SK-N-SH (cell line): ENCODE measurements around the gene CEP250. TPM values are rescaled to one million over a fixed set of nuclear protein-coding genes. Genes with fewer than 3 reads are reported as not detected.

Experiments used
- CTCF ChIA-PET: fragments of 300-600, 350-600 bp; formaldehyde crosslinking; extraction: SDS; loops from one replicate; lab custom pipeline; 2021; lab: Yijun Ruan, JAX
- POLR2A ChIA-PET: fragments of 350-600 bp; sonication (Branson Sonifier 250); formaldehyde crosslinking; extraction: SDS; loops from one replicate; lab custom pipeline; 2020; ENCODE audit warnings: antibody characterized with exemption, inconsistent platforms; lab: Yijun Ruan, JAX
- DNase-seq: peaks from one replicate; pipeline ENCODE4 v3.0.0; 2012
- H2AFZ ChIP-seq: fragments of 200-600 bp; sonication (generic); 2 replicates; pipeline ENCODE4 v1.8.1; 2016; ENCODE audit warnings: antibody characterized with exemption, mild to moderate bottlenecking, low read depth
- H3F3A ChIP-seq: fragments of 200-600 bp; sonication (generic); replicated peaks from 2 replicates; pipeline ENCODE3; 2016; ENCODE audit warnings: antibody characterized with exemption, mild to moderate bottlenecking; ENCODE audit not compliant: insufficient read depth
- H3K27ac ChIP-seq, 2 experiments: fragments of 200-500 bp in 1 of 2; fragments of 200-600 bp in 1 of 2; sonication (Bioruptor generic) in 1 of 2; sonication (generic), shearing (Covaris generic) in 1 of 2; 2 replicates each; pipeline versions ENCODE4 v1.5.1 to v1.6.1; 2014 to 2016; ENCODE audit warnings: low read depth in 2 of 2, inconsistent platforms in 1 of 2, low read length in 1 of 2, mild to moderate bottlenecking in 1 of 2, mixed read lengths in 1 of 2
- H3K27me3 ChIP-seq: fragments of 200-600 bp; sonication (generic), shearing (Covaris generic); 2 replicates; pipeline ENCODE4 v1.6.1; 2016; ENCODE audit warnings: mixed run types; ENCODE audit not compliant: insufficient read depth
- H3K36me3 ChIP-seq, 2 experiments: fragments of 200-500 bp in 1 of 2; fragments of 200-600 bp in 1 of 2; sonication (Bioruptor generic) in 1 of 2; sonication (generic) in 1 of 2; replicated peaks in 1 of 2; 2 replicates each; pipeline versions ENCODE3 to v1.5.1; 2014 to 2016; ENCODE audit warnings: low read length in 1 of 2, mild to moderate bottlenecking in 1 of 2; ENCODE audit not compliant: insufficient read depth in 2 of 2, control insufficient read depth in 1 of 2
- H3K4me1 ChIP-seq, 2 experiments: fragments of 200-500 bp in 1 of 2; fragments of 200-600 bp in 1 of 2; sonication (Bioruptor generic) in 1 of 2; sonication (generic), shearing (Covaris generic) in 1 of 2; 2 replicates each; pipeline versions ENCODE4 v1.5.1 to v1.6.1; 2014 to 2016; ENCODE audit warnings: low read depth in 1 of 2, low read length in 1 of 2, mixed run types in 1 of 2; ENCODE audit not compliant: insufficient read depth in 2 of 2, control insufficient read depth in 1 of 2
- H3K4me2 ChIP-seq: fragments of 200-600 bp; sonication (generic), shearing (Covaris generic); 2 replicates; pipeline ENCODE4 v1.6.1; 2017; ENCODE audit warnings: mixed run types
- H3K4me3 ChIP-seq, 2 experiments: fragments of 200-500 bp in 1 of 2; fragments of 200-600 bp in 1 of 2; sonication (Bioruptor generic) in 1 of 2; sonication (generic), shearing (Covaris generic) in 1 of 2; 2 replicates each; pipeline versions ENCODE4 v1.5.1 to v1.8.1; 2014 to 2016; ENCODE audit warnings: low read depth in 2 of 2, inconsistent platforms in 1 of 2, low read length in 1 of 2, mild to moderate bottlenecking in 1 of 2, mixed read lengths in 1 of 2, moderate library complexity in 1 of 2
- H3K79me2 ChIP-seq: fragments of 200-600 bp; sonication (generic); 2 replicates; pipeline ENCODE4 v1.8.1; 2017; ENCODE audit warnings: mild to moderate bottlenecking; ENCODE audit not compliant: insufficient read depth
- H3K9ac ChIP-seq: fragments of 200-600 bp; sonication (generic); 2 replicates; pipeline ENCODE4 v1.6.1; 2017; ENCODE audit warnings: mixed run types
- H3K9me2 ChIP-seq: fragments of 200-600 bp; sonication (generic); 2 replicates; pipeline ENCODE4 v1.6.1; 2017; ENCODE audit warnings: mixed run types
- H3K9me3 ChIP-seq: fragments of 200-600 bp; sonication (generic); 2 replicates; pipeline ENCODE4 v1.6.1; 2017; ENCODE audit warnings: mixed run types, mild to moderate bottlenecking, moderate library complexity
- H4K20me1 ChIP-seq: fragments of 200-600 bp; sonication (generic); 2 replicates; pipeline ENCODE4 v1.6.1; 2017; ENCODE audit warnings: mild to moderate bottlenecking, mixed run types; ENCODE audit not compliant: insufficient read depth
- EP300 ChIP-seq, 2 experiments: IDR thresholded peaks; 2 replicates each; pipeline versions ENCODE4 v1.4.0 to v1.6.1; 2012; ENCODE audit warnings: borderline replicate concordance in 1 of 2, low read depth in 1 of 2, low read length in 1 of 2
- FOXJ3 ChIP-seq: sonication (generic); formaldehyde crosslinking; IDR thresholded peaks from 2 replicates; pipeline ENCODE4 v1.5.1; 2020; ENCODE audit warnings: mild to moderate bottlenecking, missing genetic modification reagents
- GABPA ChIP-seq: IDR thresholded peaks from 2 replicates; pipeline ENCODE4 v1.4.0; 2012; ENCODE audit warnings: low read depth, mild to moderate bottlenecking
- JUND ChIP-seq: IDR thresholded peaks from 2 replicates; pipeline ENCODE4 v1.4.0; 2012
- NFIC ChIP-seq: IDR thresholded peaks from 2 replicates; pipeline ENCODE4 v1.4.0; 2012; ENCODE audit warnings: borderline replicate concordance
- POLR2AphosphoS5 ChIP-seq: IDR thresholded peaks from 2 replicates; pipeline ENCODE4 v1.6.1; 2012; ENCODE audit warnings: low read depth, low read length
- RAD21 ChIP-seq: IDR thresholded peaks from 2 replicates; pipeline ENCODE4 v1.6.1; 2012; ENCODE audit warnings: mild to moderate bottlenecking, low read length
- RCOR1 ChIP-seq: fragments of 150-350 bp; IDR thresholded peaks from 2 replicates; pipeline ENCODE4 v1.6.1; 2017; ENCODE audit warnings: antibody characterized with exemption, low read length
- RFX5 ChIP-seq: IDR thresholded peaks from 2 replicates; pipeline ENCODE4 v1.6.1; 2012; ENCODE audit warnings: mild to moderate bottlenecking, improper control_type of control experiment, low read length
- RXRA ChIP-seq: IDR thresholded peaks from 2 replicates; pipeline ENCODE4 v1.4.0; 2012; ENCODE audit warnings: low read depth, mild to moderate bottlenecking, borderline replicate concordance
- SMC3 ChIP-seq: IDR thresholded peaks from 2 replicates; pipeline ENCODE4 v1.6.1; 2012; ENCODE audit warnings: low read depth, low read length, improper control_type of control experiment
- TAF1 ChIP-seq: IDR thresholded peaks from 2 replicates; pipeline ENCODE4 v1.6.1; 2012; ENCODE audit warnings: low read depth, mild to moderate bottlenecking, low read length, moderate library complexity, borderline replicate concordance
- TCF12 ChIP-seq: IDR thresholded peaks from 2 replicates; pipeline ENCODE4 v1.4.0; 2012
- TEAD4 ChIP-seq: IDR thresholded peaks from 2 replicates; pipeline ENCODE4 v1.4.0; 2012; ENCODE audit warnings: mild to moderate bottlenecking, borderline replicate concordance; ENCODE audit not compliant: insufficient read depth
- YY1 ChIP-seq: IDR thresholded peaks from 2 replicates; pipeline ENCODE4 v1.4.0; 2012; ENCODE audit warnings: low read depth, mild to moderate bottlenecking
- ZBTB33 ChIP-seq: IDR thresholded peaks from 2 replicates; pipeline ENCODE4 v1.4.0; 2012; ENCODE audit warnings: low read depth, borderline replicate concordance
- WGBS: methylation state at CpG from one replicate; pipeline ENCODE4 v1.1.6; 2017; ENCODE audit warnings: low lambda C conversion rate; 5-methylcytosine and 5-hydroxymethylcytosine counted together
- polyA plus RNA-seq, 3 experiments: library from polyadenylated mRNA; depleted of rRNA; stranded (reverse); fragments of >200 nt; gene quantifications; 2 replicates each; pipeline ENCODE4 v1.2.3, GENCODE V29; 2012
- TF ChIP-seq, protein P1 (sequence below): fragments of 150-350 bp; IDR thresholded peaks from 2 replicates; pipeline ENCODE4 v1.6.1; 2017; ENCODE audit warnings: antibody characterized with exemption, low read length, low read depth, borderline replicate concordance
- TF ChIP-seq, protein P2 (sequence below): IDR thresholded peaks from 2 replicates; pipeline ENCODE4 v1.4.0; 2012; ENCODE audit warnings: low read depth, borderline replicate concordance
- TF ChIP-seq, protein P3 (sequence below): IDR thresholded peaks from 2 replicates; pipeline ENCODE4 v1.4.0; 2012; ENCODE audit warnings: low read depth
- TF ChIP-seq, protein P4 (sequence below): fragments of 200-600 bp; sonication (generic); IDR thresholded peaks from 2 replicates; pipeline ENCODE4 v1.6.1; 2017; ENCODE audit warnings: antibody characterized with exemption, mild to moderate bottlenecking, moderate library complexity

CEP250 gene
- polyA plus RNA-seq, 1 of the 3 experiments (the other 2 are of a cell fraction) = 13.3 TPM

DNA sequence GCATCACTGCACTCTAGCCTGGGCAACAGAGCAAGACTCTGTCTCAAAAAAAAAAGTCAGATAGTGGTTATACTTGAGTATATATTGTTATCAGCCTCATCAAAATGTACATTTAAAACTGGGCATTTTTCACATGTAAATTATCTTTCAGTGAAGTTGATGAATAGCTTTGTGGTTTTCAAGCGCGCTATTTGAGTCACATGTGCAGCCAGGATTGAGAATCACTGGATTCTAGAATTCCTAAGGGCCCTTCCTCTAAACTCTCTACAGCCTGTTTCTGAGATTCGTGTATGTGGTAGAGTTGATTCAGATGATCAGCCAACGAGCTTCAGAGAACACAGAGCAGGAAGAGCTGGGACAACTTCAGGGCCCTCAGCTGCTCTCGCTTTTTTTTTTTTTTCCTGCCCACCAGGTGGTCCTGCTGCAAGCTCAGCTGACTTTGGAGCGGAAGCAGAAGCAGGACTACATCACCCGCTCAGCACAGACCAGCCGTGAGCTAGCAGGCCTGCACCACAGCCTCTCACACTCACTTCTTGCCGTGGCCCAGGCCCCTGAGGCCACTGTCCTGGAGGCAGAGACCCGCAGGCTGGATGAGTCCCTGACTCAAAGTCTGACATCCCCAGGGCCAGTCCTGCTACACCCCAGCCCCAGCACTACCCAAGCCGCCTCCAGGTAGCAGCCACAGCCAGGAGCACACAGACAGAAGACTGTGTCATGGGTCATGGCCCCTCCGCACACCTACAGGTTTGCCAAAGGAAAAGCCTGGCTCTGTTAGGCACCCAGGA lies 55.7 kb downstream of the CEP250 start (continued):
- TF ChIP-seq TCF12 (no peak), RCOR1 (no peak)
- TF ChIP-seq, all 33 proteins: peak for 0

DNA sequence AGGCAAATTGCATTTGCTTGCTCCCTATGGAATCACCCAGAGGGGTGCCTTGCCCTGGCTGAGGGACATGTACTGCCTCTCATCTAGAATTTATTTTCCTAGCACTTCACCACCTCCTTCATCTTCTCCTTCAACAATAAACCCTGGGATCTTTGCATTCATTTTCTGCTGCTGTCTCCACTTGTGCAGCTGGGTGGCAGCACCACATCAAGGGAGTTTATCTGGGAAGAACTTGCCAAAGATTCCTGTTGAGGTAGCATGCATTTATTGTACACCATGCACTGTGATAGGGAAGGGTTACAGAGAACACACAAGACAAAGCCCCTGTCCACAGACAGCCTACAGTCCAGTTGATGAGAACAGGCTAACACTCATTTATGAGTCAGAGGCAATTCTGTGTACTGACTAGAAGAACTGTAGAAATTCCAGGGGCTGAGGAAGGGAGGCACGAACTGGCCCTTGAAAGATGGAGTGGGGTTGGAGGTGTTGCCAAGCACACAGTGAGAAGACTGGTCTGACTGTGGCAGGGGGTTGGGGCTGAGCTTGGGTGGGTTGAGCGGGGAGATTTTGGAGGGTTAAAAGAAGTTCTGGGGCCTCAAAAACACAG lies 56.5 kb downstream of the CEP250 start:
- Histone ChIP-seq H3K27me3 (no peaks in the 10 kb centered on the region), H4K20me1 (no peaks in the 10 kb centered on the region), H2AFZ (no peak overlapping the region), H3K27ac (no peak overlapping the region), H3K4me2 (no peak overlapping the region), H3K79me2 (no peaks in the 10 kb centered on the region), H3K9me3 (no peaks in the 10 kb centered on the region), H3K9me2 (no peaks in the 10 kb centered on the region), H3K4me3 (no peak overlapping the region), H3K36me3 (peaks cover 16 to 44% of the 10 kb centered on the region in 2 experiments), H3F3A (peaks cover 10% of the 10 kb centered on the region), H3K4me1 (peaks cover 4 to 13% of the 10 kb centered on the region in 2 experiments; a peak in 3 of 4 replicates), H3K9ac (no peak overlapping the region)
- DNase-seq = peak; percentile 48
- ChIA-PET POLR2A (no interaction called here), CTCF (interaction anchor here (0.8 to 1.8 kb wide), 6 partner anchors 9 to 191 kb away, joined by 3 to 8 read pairs (median 4); no protein-coding TSS in a partner anchor)
- peak; percentile 81 for TF ChIP-seq RAD21
- TF ChIP-seq EP300 (IDR thresholded peaks at IDR 0.05; ENCODE audit: borderline replicate concordance in 1 of 2, low read depth in 1 of 2, low read length in 1 of 2) = no peak
- TF ChIP-seq RFX5 = no peak
- TF ChIP-seq, protein P1, sequence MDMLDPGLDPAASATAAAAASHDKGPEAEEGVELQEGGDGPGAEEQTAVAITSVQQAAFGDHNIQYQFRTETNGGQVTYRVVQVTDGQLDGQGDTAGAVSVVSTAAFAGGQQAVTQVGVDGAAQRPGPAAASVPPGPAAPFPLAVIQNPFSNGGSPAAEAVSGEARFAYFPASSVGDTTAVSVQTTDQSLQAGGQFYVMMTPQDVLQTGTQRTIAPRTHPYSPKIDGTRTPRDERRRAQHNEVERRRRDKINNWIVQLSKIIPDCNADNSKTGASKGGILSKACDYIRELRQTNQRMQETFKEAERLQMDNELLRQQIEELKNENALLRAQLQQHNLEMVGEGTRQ = no peak
- TF ChIP-seq, protein P2, sequence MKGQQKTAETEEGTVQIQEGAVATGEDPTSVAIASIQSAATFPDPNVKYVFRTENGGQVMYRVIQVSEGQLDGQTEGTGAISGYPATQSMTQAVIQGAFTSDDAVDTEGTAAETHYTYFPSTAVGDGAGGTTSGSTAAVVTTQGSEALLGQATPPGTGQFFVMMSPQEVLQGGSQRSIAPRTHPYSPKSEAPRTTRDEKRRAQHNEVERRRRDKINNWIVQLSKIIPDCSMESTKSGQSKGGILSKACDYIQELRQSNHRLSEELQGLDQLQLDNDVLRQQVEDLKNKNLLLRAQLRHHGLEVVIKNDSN = no peak
- TF ChIP-seq JUND = no peak
- no peak for TF ChIP-seq GABPA
- no peak for TF ChIP-seq POLR2AphosphoS5
- TF ChIP-seq FOXJ3 = no peak
- TF ChIP-seq NFIC = no peak
- no peak for TF ChIP-seq TAF1
- TF ChIP-seq, protein P3, sequence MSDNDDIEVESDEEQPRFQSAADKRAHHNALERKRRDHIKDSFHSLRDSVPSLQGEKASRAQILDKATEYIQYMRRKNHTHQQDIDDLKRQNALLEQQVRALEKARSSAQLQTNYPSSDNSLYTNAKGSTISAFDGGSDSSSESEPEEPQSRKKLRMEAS = no peak
- TF ChIP-seq ZBTB33 = no peak
- TF ChIP-seq RCOR1 = no peak
- TF ChIP-seq TCF12 = no peak
- no peak for TF ChIP-seq YY1
- TF ChIP-seq SMC3 = peak; percentile 53
- TF ChIP-seq TEAD4 = no peak
- TF ChIP-seq, protein P4, sequence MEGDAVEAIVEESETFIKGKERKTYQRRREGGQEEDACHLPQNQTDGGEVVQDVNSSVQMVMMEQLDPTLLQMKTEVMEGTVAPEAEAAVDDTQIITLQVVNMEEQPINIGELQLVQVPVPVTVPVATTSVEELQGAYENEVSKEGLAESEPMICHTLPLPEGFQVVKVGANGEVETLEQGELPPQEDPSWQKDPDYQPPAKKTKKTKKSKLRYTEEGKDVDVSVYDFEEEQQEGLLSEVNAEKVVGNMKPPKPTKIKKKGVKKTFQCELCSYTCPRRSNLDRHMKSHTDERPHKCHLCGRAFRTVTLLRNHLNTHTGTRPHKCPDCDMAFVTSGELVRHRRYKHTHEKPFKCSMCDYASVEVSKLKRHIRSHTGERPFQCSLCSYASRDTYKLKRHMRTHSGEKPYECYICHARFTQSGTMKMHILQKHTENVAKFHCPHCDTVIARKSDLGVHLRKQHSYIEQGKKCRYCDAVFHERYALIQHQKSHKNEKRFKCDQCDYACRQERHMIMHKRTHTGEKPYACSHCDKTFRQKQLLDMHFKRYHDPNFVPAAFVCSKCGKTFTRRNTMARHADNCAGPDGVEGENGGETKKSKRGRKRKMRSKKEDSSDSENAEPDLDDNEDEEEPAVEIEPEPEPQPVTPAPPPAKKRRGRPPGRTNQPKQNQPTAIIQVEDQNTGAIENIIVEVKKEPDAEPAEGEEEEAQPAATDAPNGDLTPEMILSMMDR = peak; percentile 68
- TF ChIP-seq RXRA = no peak
- WGBS = 100% methylated on average over 2 of the region's 2 CpGs
